Neuron (in vitro differentiated cells): Measurements from ENCODE around the gene ALG5.

Experiments used
- H2AFZ ChIP-seq: one replicate; pipeline ENCODE4 v1.6.1; 2013; ENCODE audit warnings: low read depth, mild to moderate bottlenecking, inconsistent platforms, low read length, moderate library complexity
- H3K27me3 ChIP-seq: one replicate; pipeline ENCODE4 v1.6.1; 2013; ENCODE audit warnings: low read length; ENCODE audit not compliant: insufficient read depth
- H3K36me3 ChIP-seq: one replicate; pipeline ENCODE4 v1.6.1; 2013; ENCODE audit warnings: low read length; ENCODE audit not compliant: insufficient read depth
- H3K4me1 ChIP-seq: one replicate; pipeline ENCODE4 v1.6.1; 2013; ENCODE audit warnings: low read length; ENCODE audit not compliant: insufficient read depth
- H3K4me3 ChIP-seq: 2 replicates; pipeline ENCODE4 v1.5.1; 2013; ENCODE audit warnings: mild to moderate bottlenecking, low read length, moderate library complexity
- H3K9me3 ChIP-seq: one replicate; pipeline ENCODE4 v1.6.1; 2013; ENCODE audit warnings: low read length

Gene ALG5

GRCh38 chr13:36903925-36904595 lies 95.1 kb downstream of the ALG5 start:
- Histone ChIP-seq H2AFZ (no peak overlapping the region), H3K36me3 (no peaks in the 10 kb centered on the region), H3K9me3 (no peaks in the 10 kb centered on the region), H3K4me1 (no peaks in the 10 kb centered on the region), H3K4me3 (no peak overlapping the region), H3K27me3 (no peaks in the 10 kb centered on the region)
